GM10847 (cell line): ENCODE results near the gene ARPIN.

ENCODE experiments used
- POLR2A ChIP-seq: IDR thresholded peaks from 2 replicates; pipeline ENCODE4 v1.6.1; 2011; ENCODE audit not compliant: insufficient read length; ENCODE audit errors: extremely low read depth

Gene ARPIN

GRCh38 chr15:89916660-89917059, 3.9 kb upstream of the ARPIN start:
- no peak for TF ChIP-seq POLR2A

- TF ChIP-seq POLR2A = no peak
Measured at GRCh38 chr15:89912145-89912673, 543 bp downstream of the ARPIN start.

GRCh38 chr15:89910891-89911626, 1.7 kb downstream of the ARPIN start:
- TF ChIP-seq POLR2A = no peak

- TF ChIP-seq POLR2A = no peak
Measured at GRCh38 chr15:89909611-89910010, 3.1 kb downstream of the ARPIN start.

- TF ChIP-seq POLR2A = no peak
Measured at GRCh38 chr15:89908226-89908625, 4.5 kb downstream of the ARPIN start.

GRCh38 chr15:89907289-89907688, 5.5 kb downstream of the ARPIN start:
- no peak for TF ChIP-seq POLR2A

GRCh38 chr15:89905846-89906378, 6.8 kb downstream of the ARPIN start:
- no peak for TF ChIP-seq POLR2A

- no peak for TF ChIP-seq POLR2A
Measured at GRCh38 chr15:89904519-89904918, 8.2 kb downstream of the ARPIN start.

GRCh38 chr15:89903858-89904130, 9.0 kb downstream of the ARPIN start:
- TF ChIP-seq POLR2A = no peak

- no peak for TF ChIP-seq POLR2A
Measured at GRCh38 chr15:89903015-89903857, 9.5 kb downstream of the ARPIN start.

GRCh38 chr15:89900849-89901248, 11.9 kb downstream of the ARPIN start:
- TF ChIP-seq POLR2A = no peak

GRCh38 chr15:89899951-89900567, 12.7 kb downstream of the ARPIN start:
- no peak for TF ChIP-seq POLR2A

GRCh38 chr15:89899295-89899945, 13.3 kb downstream of the ARPIN start:
- TF ChIP-seq POLR2A = no peak

- no peak for TF ChIP-seq POLR2A
Measured at GRCh38 chr15:89898614-89899294, 14.0 kb downstream of the ARPIN start.

- TF ChIP-seq POLR2A = no peak
Measured at GRCh38 chr15:89898146-89898545, 14.6 kb downstream of the ARPIN start.
